Testis (tissue), 3 donors: ENCODE data around the gene CTBP1. TPM values are rescaled to one million over a fixed set of nuclear protein-coding genes. Genes with fewer than 3 reads are reported as not detected.

Experiments used
- DNase-seq: peaks from one replicate; pipeline ENCODE4 v3.0.0-alpha.2; 2019
- H3K27ac ChIP-seq, 2 donors: fragments of 200-600 bp; sonication (generic); one replicate each; pipeline ENCODE4 v1.5.1; 2019
- H3K27me3 ChIP-seq: fragments of 200-600 bp; sonication (generic); one replicate; pipeline ENCODE4 v1.5.1; 2019
- H3K36me3 ChIP-seq: fragments of 200-600 bp; sonication (generic); one replicate; pipeline ENCODE4 v1.5.1; 2017; ENCODE audit warnings: low read depth; ENCODE audit errors: missing control alignments
- H3K4me1 ChIP-seq: fragments of 200-600 bp; sonication (generic); one replicate; pipeline ENCODE4 v1.5.1; 2019
- H3K4me3 ChIP-seq, 2 donors: fragments of 200-600 bp; sonication (generic); one replicate each; pipeline ENCODE4 v1.5.1; 2017 to 2019
- H3K9me3 ChIP-seq: fragments of 200-600 bp; sonication (generic); one replicate; pipeline ENCODE4 v1.5.1; 2017
- POLR2A ChIP-seq: fragments of 450-650 bp; IDR thresholded peaks from one replicate; pipeline ENCODE4 v1.6.1; 2017; ENCODE audit warnings: antibody characterized with exemption, mild to moderate bottlenecking, moderate library complexity
- WGBS, 2 donors: methylation state at CpG; one replicate each; pipeline ENCODE4 v1.1.5; 2018; 5-methylcytosine and 5-hydroxymethylcytosine counted together
- intact Hi-C: fragments of 100-400 bp; cut with DNase I; formaldehyde crosslinking; loops from one replicate; pipeline ENCODE4 v1.15.1; 2023; ENCODE audit warnings: low total_unique reads
- polyA plus RNA-seq: library from polyadenylated mRNA; stranded (reverse); fragments of 350-450 nt; fragmentation: Illumina TruSeq; extraction: RNeasy Lipid Tissue Mini Kit (QIAGEN cat#74804); gene quantifications from one replicate; pipeline ENCODE4 v1.2.3, GENCODE V29; 2014; ENCODE audit warnings: low read depth, low replicate concordance; ENCODE audit not compliant: insufficient read depth
- total RNA-seq, 2 donors: library from RNA; depleted of rRNA; stranded (reverse); fragments of >200 nt; gene quantifications; one replicate each; pipeline ENCODE4 v1.2.3, GENCODE V29; 2016
- TF ChIP-seq, protein P1 (sequence below), 3 experiments: fragments of 450-650 bp in 2 of 3; fragments of 200-600 bp in 1 of 3; sonication (generic) in 1 of 3; IDR thresholded peaks; one replicate each; pipeline ENCODE4 v1.5.1; 2016 to 2019; ENCODE audit warnings: antibody characterized with exemption in 3 of 3, mild to moderate bottlenecking in 2 of 3, moderate library complexity in 1 of 3

Gene CTBP1
- total and polyA plus RNA-seq, 3 donors from 2014 or later: 72.6 to 245 (median 240) TPM

DNA sequence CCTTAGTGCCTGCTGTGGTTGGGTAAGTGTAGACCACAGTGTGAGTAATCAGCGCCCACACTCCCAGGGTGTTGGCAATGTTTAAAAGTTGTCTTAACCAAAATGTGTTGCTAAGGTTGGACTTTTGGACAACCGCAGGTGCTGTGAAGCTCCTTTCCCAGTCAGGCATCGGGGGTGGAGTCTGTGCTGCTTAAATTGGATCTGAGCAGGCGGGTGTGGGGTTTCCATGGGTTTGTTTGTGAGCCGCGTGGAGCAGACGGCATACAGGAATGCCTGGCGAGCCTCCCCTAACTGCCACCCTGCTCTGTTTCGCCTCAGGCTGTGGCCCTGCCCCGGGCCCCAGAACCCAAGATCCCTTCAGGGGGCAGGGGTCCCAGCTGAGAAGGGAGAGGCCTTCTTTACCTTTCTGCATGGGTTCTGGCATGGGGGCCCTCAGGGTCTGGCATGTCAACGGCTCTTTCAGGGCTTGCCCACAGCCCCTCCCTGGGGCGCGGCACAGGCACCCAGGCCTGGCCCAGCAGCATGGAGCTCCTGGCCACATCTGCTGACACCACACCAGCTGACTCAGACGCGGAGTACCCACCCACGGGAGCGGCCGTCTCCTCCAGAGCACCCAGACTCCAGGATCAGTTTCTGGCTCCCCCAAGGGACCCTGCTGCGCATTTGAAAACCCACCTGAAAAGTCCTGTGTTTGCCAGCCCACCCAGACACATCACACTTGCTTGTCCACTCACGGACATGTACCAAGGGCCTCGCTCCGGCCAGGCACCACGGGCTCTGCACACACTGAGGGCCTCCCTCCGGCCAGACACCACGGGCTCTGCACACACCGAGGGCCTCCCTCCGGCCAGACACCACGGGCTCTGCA, 71.4 kb downstream of the CTBP1 start:
- TF ChIP-seq POLR2A: no peak
- TF ChIP-seq, protein P1, sequence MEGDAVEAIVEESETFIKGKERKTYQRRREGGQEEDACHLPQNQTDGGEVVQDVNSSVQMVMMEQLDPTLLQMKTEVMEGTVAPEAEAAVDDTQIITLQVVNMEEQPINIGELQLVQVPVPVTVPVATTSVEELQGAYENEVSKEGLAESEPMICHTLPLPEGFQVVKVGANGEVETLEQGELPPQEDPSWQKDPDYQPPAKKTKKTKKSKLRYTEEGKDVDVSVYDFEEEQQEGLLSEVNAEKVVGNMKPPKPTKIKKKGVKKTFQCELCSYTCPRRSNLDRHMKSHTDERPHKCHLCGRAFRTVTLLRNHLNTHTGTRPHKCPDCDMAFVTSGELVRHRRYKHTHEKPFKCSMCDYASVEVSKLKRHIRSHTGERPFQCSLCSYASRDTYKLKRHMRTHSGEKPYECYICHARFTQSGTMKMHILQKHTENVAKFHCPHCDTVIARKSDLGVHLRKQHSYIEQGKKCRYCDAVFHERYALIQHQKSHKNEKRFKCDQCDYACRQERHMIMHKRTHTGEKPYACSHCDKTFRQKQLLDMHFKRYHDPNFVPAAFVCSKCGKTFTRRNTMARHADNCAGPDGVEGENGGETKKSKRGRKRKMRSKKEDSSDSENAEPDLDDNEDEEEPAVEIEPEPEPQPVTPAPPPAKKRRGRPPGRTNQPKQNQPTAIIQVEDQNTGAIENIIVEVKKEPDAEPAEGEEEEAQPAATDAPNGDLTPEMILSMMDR (IDR thresholded peaks at IDR 0.05): no peak
- DNase-seq: no peak
- H3K27ac ChIP-seq: no peak overlapping the region
- no peaks in the 10 kb centered on the region for H3K9me3 ChIP-seq
- peaks cover 6% of the 10 kb centered on the region for H3K4me1 ChIP-seq
- WGBS, 2 donors: 89 to 91% methylated on average over 13 to 28 of the region's 28 CpGs
- H3K36me3 ChIP-seq: no peaks in the 10 kb centered on the region
- no peak overlapping the region for H3K4me3 ChIP-seq
- no peaks in the 10 kb centered on the region for H3K27me3 ChIP-seq
- intact Hi-C loops: no loop called here

GRCh38 chr4:1176398-1177273, 72.3 kb downstream of the CTBP1 start:
- no peaks in the 10 kb centered on the region for H3K36me3 ChIP-seq
- WGBS, 2 donors: 80% methylated on average over 1 of the region's 1 CpG; no CpG with 5 or more reads in 1 of the 2 donors
- no peak for DNase-seq
- no peak overlapping the region for H3K4me3 ChIP-seq
- no peaks in the 10 kb centered on the region for H3K9me3 ChIP-seq
- no peak for TF ChIP-seq POLR2A
- TF ChIP-seq, protein P1 (IDR thresholded peaks at IDR 0.05): no peak
- no peak overlapping the region for H3K27ac ChIP-seq
- no peaks in the 10 kb centered on the region for H3K27me3 ChIP-seq
- H3K4me1 ChIP-seq: peaks cover 15% of the 10 kb centered on the region
- intact Hi-C loops: no loop called here

GRCh38 chr4:1175635-1176229, 73.2 kb downstream of the CTBP1 start:
- no peaks in the 10 kb centered on the region for H3K9me3 ChIP-seq
- TF ChIP-seq, protein P1 (IDR thresholded peaks at IDR 0.05): no peak
- no peak for TF ChIP-seq POLR2A
- H3K27me3 ChIP-seq: no peaks in the 10 kb centered on the region
- no peak overlapping the region for H3K4me3 ChIP-seq
- 93 to 94% methylated on average over 6 to 7 of the region's 7 CpGs for WGBS, 2 donors
- intact Hi-C loops: no loop called here
- no peak for DNase-seq
- peaks cover 16% of the 10 kb centered on the region for H3K4me1 ChIP-seq
- no peaks in the 10 kb centered on the region for H3K36me3 ChIP-seq
- H3K27ac ChIP-seq: no peak overlapping the region

DNA sequence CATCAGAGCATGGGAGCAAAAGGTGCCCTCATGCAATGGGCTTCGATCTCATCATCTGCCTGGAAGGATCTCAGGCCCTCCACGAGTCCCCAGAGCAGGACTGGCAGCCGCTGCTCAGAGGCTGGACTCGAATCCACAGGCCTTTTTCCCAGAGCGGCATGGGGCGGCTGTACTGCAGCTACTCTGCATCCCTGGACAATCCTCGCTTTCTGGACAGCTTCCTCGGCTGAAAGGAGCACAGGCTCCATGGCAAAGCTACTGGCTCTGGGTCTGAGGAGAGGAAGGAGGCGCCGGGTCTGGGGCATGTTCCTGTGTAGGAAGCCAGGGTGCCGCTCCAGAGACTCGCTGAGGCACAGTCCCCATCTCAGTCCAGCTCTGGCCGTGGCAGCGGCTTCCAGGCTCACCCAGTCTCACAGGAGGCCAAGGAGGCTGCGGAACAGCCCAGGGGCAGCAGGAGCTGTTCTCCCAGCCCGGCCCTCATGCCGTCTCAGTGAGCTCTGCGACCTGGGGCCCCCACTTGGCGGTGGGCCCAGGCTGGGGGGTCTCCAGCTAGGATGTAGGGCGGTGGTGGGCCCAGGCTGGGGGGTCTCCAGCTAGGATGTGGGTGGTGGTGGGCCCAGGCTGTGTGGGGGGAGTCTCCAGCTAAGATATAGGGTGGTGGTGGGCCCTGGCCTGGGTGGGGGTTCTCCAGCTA, 73.8 kb downstream of the CTBP1 start:
- TF ChIP-seq POLR2A: no peak
- TF ChIP-seq, protein P1 (IDR thresholded peaks at IDR 0.05): no peak
- no peaks in the 10 kb centered on the region for H3K36me3 ChIP-seq
- no peak overlapping the region for H3K27ac ChIP-seq
- intact Hi-C loops: no loop called here
- DNase-seq: no peak
- WGBS, 2 donors: 92 to 100% methylated on average over 3 to 20 of the region's 20 CpGs
- H3K4me1 ChIP-seq: peaks cover 16% of the 10 kb centered on the region
- no peak overlapping the region for H3K4me3 ChIP-seq
- H3K9me3 ChIP-seq: no peaks in the 10 kb centered on the region
- H3K27me3 ChIP-seq: no peaks in the 10 kb centered on the region
